Measurements from ENCODE around the gene AZIN2.

GRCh38 chr1:33140153-33141149 lies 59.5 kb downstream of the AZIN2 start:
- TF ChIP-seq CTCF (IDR thresholded peaks at IDR 0.05) (no peak), POLR2A (IDR thresholded peaks at IDR 0.05) (no peak)

All from adrenal gland (tissue), 5 donors.